ENCODE measurements around the gene NDUFA7.
"Not testable (repeated sequence)": the region's sequence is repeated elsewhere in the genome, so short reads cannot be mapped to it uniquely, and the experiment has no call there.

NDUFA7 gene

GRCh38 chr19:8342316-8342683 lies 21.1 kb upstream of the NDUFA7 start:
- DNase-seq: no peak

GRCh38 chr19:8341504-8341903 lies 20.3 kb upstream of the NDUFA7 start:
- not testable (repeated sequence) for DNase-seq

GRCh38 chr19:8340341-8341096 lies 19.3 kb upstream of the NDUFA7 start:
- no peak for DNase-seq

- no peak for DNase-seq
Observed at GRCh38 chr19:8338835-8339234, 17.7 kb upstream of the NDUFA7 start.

- DNase-seq: no peak
Observed at GRCh38 chr19:8337728-8338127, 16.6 kb upstream of the NDUFA7 start.

GRCh38 chr19:8336660-8337059 lies 15.5 kb upstream of the NDUFA7 start:
- DNase-seq: no peak

GRCh38 chr19:8336072-8336569 lies 14.9 kb upstream of the NDUFA7 start:
- DNase-seq: no peak

GRCh38 chr19:8335343-8336071 lies 14.3 kb upstream of the NDUFA7 start:
- no peak for DNase-seq

- DNase-seq: peak in 8 of 56 donors; percentile 6 to 52 (median 10)
Observed at GRCh38 chr19:8334458-8335342, 13.5 kb upstream of the NDUFA7 start.

GRCh38 chr19:8333767-8334457 lies 12.7 kb upstream of the NDUFA7 start:
- DNase-seq: no peak

GRCh38 chr19:8332976-8333766 lies 12.0 kb upstream of the NDUFA7 start:
- DNase-seq: no peak

GRCh38 chr19:8331263-8331845 lies 10.2 kb upstream of the NDUFA7 start:
- DNase-seq: no peak

GRCh38 chr19:8329996-8330395 lies 8.8 kb upstream of the NDUFA7 start:
- DNase-seq: no peak

GRCh38 chr19:8325454-8325853 lies 4.3 kb upstream of the NDUFA7 start:
- no peak for DNase-seq

- DNase-seq: no peak
Observed at GRCh38 chr19:8324186-8325050, 3.2 kb upstream of the NDUFA7 start.

GRCh38 chr19:8323781-8324185 lies 2.6 kb upstream of the NDUFA7 start:
- DNase-seq: no peak

GRCh38 chr19:8322638-8322997 lies 1.4 kb upstream of the NDUFA7 start:
- no peak for DNase-seq

GRCh38 chr19:8321986-8322637 lies 937 bp upstream of the NDUFA7 start:
- no peak for DNase-seq

Data from nucleus accumbens (tissue), 56 donors.